Activated T-helper 17 cell treated with anti-CD3 and anti-CD28 coated beads, Interleukin-2, amount 50 U/mL, for 72 hours (primary cell): ENCODE results near the gene USP10. TPM values are rescaled to one million over a fixed set of nuclear protein-coding genes. Genes with fewer than 3 reads are reported as not detected.

ENCODE experiments used
- ATAC-seq: fragments of 150-1000 bp; cut with Tn5 transposase; replicated peaks from 2 replicates; pipeline ENCODE4 v1.10.0; 2021; ENCODE audit warnings: mild to moderate bottlenecking, moderate library complexity
- H3K27ac Mint-ChIP-seq: one replicate; pipeline ENCODE4 v1.8.0; 2022; ENCODE audit warnings: mixed read lengths
- H3K27me3 Mint-ChIP-seq: one replicate; pipeline ENCODE4 v1.8.0; 2022; ENCODE audit warnings: mixed read lengths
- H3K36me3 Mint-ChIP-seq: one replicate; pipeline ENCODE4 v1.8.0; 2022; ENCODE audit warnings: low read depth, mild to moderate bottlenecking, mixed read lengths
- H3K4me1 Mint-ChIP-seq: one replicate; pipeline ENCODE4 v1.8.0; 2022; ENCODE audit warnings: mixed read lengths
- H3K4me3 Mint-ChIP-seq: one replicate; pipeline ENCODE4 v1.8.0; 2022; ENCODE audit warnings: mild to moderate bottlenecking, mixed read lengths
- H3K9me3 Mint-ChIP-seq: one replicate; pipeline ENCODE4 v1.8.0; 2022; ENCODE audit warnings: mixed read lengths
- total RNA-seq, 2 donors: library from RNA; stranded (reverse); gene quantifications; one replicate each; pipeline ENCODE4 v1.2.3, GENCODE V29; 2022

USP10 gene
- total RNA-seq, 2 donors from 2014 or later = 93.4 to 127 TPM

DNA sequence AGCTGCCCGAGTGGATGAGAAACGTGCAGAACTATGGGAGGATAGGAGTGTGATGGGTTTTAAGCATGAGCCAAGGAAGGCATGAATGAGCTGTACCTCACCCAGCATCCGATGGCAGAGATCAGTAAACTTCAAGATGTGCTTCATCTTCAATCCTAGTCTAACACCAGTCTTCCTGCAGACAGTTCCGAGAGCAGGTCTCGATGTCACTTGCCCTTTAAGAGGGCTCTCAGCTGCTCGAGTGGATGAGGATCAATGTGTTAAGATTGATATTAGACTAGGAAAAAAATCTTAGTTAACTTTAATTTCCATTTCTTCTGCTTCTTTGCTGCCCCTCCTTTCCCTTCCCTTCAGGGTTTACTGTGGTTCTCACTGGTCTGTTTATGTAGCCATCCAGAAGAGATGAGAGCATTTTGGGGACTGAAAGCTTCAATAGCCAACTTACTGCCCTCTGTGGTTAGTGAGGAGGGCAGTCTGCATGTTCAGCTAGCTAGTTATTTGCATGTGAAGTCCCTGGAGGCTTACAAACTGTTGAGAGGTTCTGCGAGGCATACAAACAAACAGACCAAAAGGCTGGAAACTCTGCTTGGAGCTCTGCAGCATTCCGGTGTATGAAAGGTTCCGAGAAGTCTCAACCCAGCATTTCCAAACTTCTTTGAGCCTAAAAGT lies 36.2 kb upstream of the USP10 start:
- Mint-ChIP-seq H3K9me3 (no peaks in the 10 kb centered on the region), H3K27ac (no peak overlapping the region), H3K4me3 (no peak overlapping the region), H3K36me3 (peaks cover 88% of the 10 kb centered on the region), H3K4me1 (peaks cover 6% of the 10 kb centered on the region), H3K27me3 (no peaks in the 10 kb centered on the region)
- ATAC-seq = no peak

DNA sequence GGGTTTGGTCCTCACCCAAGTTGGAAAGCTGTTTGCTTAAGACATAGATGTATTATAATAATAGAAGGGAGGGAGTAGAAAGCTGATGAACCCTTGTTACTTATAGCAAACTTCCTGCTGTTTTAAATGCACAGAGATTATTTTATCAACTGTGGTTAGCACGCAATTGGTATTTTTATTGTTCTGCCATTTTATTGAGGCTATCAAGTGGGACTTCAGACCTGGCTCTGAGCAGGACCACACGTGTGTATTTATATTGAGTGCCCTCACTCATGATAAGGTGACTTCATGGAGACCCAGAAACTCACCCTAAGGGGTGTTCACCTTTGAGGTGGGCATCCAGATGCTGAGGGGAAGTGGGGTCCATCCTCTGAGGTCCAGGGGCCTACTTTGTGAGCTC lies 34.4 kb upstream of the USP10 start:
- no peaks in the 10 kb centered on the region for H3K9me3 Mint-ChIP-seq
- H3K27ac Mint-ChIP-seq = no peak overlapping the region
- ATAC-seq = no peak
- H3K4me3 Mint-ChIP-seq = no peak overlapping the region
- no peaks in the 10 kb centered on the region for H3K27me3 Mint-ChIP-seq
- peaks cover 6% of the 10 kb centered on the region for H3K4me1 Mint-ChIP-seq
- H3K36me3 Mint-ChIP-seq = peaks cover 73% of the 10 kb centered on the region

DNA sequence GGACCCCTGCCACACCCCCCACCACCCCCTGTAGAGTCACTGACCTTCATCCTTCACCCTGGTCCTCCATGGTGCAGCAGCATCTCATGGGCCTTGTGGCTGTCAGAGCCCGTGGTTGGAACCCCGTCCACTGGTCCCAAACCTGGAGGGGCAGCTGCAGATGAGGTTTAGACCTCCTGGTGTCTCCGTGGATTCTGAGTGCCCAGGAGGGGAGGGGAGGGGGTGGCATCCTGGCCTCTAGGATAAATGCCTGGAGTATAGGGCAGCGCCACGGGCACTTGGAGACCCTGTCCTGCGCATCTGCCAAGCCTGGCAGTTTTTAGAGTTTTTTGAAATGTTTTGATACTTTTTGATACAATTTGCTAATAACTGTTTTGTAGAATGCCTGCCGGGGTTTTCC lies 34.0 kb upstream of the USP10 start:
- Mint-ChIP-seq H3K27me3 (no peaks in the 10 kb centered on the region), H3K4me3 (no peak overlapping the region), H3K4me1 (peaks cover 6% of the 10 kb centered on the region)

DNA sequence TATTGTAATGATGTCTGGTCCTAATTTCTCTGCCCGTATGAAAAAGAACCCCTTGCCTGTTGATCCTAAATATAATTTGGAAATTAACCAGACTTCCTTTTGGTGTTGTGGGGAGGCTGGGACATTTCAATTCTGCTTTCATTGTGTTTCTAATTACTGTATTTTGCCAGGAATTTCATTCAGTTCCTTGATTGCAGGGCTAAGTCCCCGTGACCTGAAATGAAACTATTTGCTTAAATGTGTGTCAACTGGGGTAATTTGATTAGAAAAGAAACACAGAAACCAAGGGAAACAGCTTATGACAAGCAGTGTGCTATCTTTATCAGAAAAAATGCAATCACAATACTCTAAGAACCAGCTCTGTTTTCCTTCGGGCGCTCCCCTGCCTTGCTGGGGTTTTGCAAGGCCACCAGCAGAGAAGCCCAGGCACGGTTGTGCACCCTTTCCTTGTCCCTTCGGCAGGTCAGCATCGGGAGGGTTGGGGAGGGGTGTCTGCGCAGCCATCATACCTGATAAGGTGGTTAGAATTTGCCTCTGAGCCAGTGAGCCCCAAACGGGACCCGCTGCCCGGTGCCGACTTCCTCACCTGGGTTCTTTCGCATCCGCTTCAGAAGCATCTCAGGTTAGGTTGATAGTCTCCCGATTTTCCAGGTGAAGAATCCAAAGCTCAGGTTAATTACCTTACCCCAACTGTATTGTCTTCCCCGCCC lies 32.0 kb upstream of the USP10 start:
- peaks cover 11% of the 10 kb centered on the region for H3K4me1 Mint-ChIP-seq
- H3K27me3 Mint-ChIP-seq = no peaks in the 10 kb centered on the region
- H3K36me3 Mint-ChIP-seq = peaks cover 49% of the 10 kb centered on the region
- H3K9me3 Mint-ChIP-seq = no peaks in the 10 kb centered on the region
- no peak overlapping the region for H3K27ac Mint-ChIP-seq
- H3K4me3 Mint-ChIP-seq = no peak overlapping the region
- ATAC-seq = no peak

More for the DNA sequence above, 34.0 kb upstream of the USP10 start:
- no peak overlapping the region for H3K27ac Mint-ChIP-seq
- no peaks in the 10 kb centered on the region for H3K9me3 Mint-ChIP-seq
- H3K36me3 Mint-ChIP-seq = peaks cover 68% of the 10 kb centered on the region
- no peak for ATAC-seq

- peaks cover 26% of the 10 kb centered on the region for H3K36me3 Mint-ChIP-seq
- peaks cover 5% of the 10 kb centered on the region for H3K4me1 Mint-ChIP-seq
- H3K27ac Mint-ChIP-seq = no peak overlapping the region
- H3K4me3 Mint-ChIP-seq = no peak overlapping the region
- ATAC-seq = no peak
- no peaks in the 10 kb centered on the region for H3K27me3 Mint-ChIP-seq
- H3K9me3 Mint-ChIP-seq = no peaks in the 10 kb centered on the region
Measured at GRCh38 chr16:84670063-84670462, 29.7 kb upstream of the USP10 start.

GRCh38 chr16:84672276-84673202 lies 27.3 kb upstream of the USP10 start:
- H3K4me1 Mint-ChIP-seq = peaks cover 5% of the 10 kb centered on the region
- H3K4me3 Mint-ChIP-seq = no peak overlapping the region
- H3K9me3 Mint-ChIP-seq = no peaks in the 10 kb centered on the region
- H3K36me3 Mint-ChIP-seq = peaks cover 8% of the 10 kb centered on the region
- H3K27ac Mint-ChIP-seq = no peak overlapping the region
- no peaks in the 10 kb centered on the region for H3K27me3 Mint-ChIP-seq
- ATAC-seq = peak; percentile 93

DNA sequence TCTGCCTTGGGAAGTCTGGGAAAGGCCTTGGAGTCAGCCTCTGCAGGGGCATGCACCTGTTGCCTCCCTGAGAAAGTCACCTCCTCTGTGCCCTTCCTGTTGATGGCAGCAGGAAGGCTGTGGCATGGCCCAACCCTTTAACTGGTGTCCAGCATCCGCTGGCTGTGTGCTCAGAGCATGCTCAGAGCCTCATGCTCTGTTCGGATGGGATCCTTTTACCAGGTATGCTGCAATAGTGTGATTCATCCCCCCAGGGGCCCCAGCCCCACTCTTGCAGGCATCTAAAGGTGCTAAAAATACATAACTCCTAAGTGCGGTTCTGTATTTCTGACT lies 26.6 kb upstream of the USP10 start:
- no peak for ATAC-seq
- no peak overlapping the region for H3K4me3 Mint-ChIP-seq
- no peak overlapping the region for H3K27ac Mint-ChIP-seq
- no peaks in the 10 kb centered on the region for H3K9me3 Mint-ChIP-seq
- peaks cover 5% of the 10 kb centered on the region for H3K4me1 Mint-ChIP-seq
- H3K27me3 Mint-ChIP-seq = no peaks in the 10 kb centered on the region
- H3K36me3 Mint-ChIP-seq = peaks cover 6% of the 10 kb centered on the region

DNA sequence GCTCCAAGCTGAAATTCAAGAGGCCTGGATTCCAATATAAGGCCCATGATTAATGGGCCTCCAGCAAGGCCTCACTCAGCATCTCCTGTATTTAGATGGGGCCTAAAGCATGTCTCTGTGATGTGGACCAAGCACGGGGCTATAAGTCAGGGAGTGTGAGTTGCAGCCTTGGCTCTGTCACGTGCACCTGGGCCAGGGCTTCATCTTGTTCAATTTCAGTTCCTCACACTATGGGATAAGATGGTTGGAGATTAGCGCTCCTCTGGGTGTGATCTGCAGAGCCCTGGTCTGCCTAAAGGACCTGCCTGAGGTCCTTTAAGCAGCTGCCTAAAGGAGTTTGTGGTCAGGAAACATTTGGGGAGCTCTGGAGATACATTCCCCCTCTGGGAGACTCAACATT lies 26.2 kb upstream of the USP10 start:
- Mint-ChIP-seq H3K4me1 (peaks cover 5% of the 10 kb centered on the region), H3K4me3 (no peak overlapping the region), H3K27me3 (no peaks in the 10 kb centered on the region)

GRCh38 chr16:84675423-84675822 lies 24.4 kb upstream of the USP10 start:
- H3K27me3 Mint-ChIP-seq = no peaks in the 10 kb centered on the region
- peaks cover 5% of the 10 kb centered on the region for H3K4me1 Mint-ChIP-seq
- H3K27ac Mint-ChIP-seq = no peak overlapping the region
- H3K9me3 Mint-ChIP-seq = no peaks in the 10 kb centered on the region
- no peaks in the 10 kb centered on the region for H3K36me3 Mint-ChIP-seq
- no peak for ATAC-seq
- no peak overlapping the region for H3K4me3 Mint-ChIP-seq

More for the DNA sequence above, 26.2 kb upstream of the USP10 start:
- peaks cover 3% of the 10 kb centered on the region for H3K36me3 Mint-ChIP-seq
- ATAC-seq = no peak
- no peaks in the 10 kb centered on the region for H3K9me3 Mint-ChIP-seq
- no peak overlapping the region for H3K27ac Mint-ChIP-seq

GRCh38 chr16:84675884-84676283 lies 23.9 kb upstream of the USP10 start:
- ATAC-seq = no peak
- H3K9me3 Mint-ChIP-seq = no peaks in the 10 kb centered on the region
- H3K4me1 Mint-ChIP-seq = peaks cover 5% of the 10 kb centered on the region
- no peak overlapping the region for H3K27ac Mint-ChIP-seq
- H3K36me3 Mint-ChIP-seq = no peaks in the 10 kb centered on the region
- no peak overlapping the region for H3K4me3 Mint-ChIP-seq
- no peaks in the 10 kb centered on the region for H3K27me3 Mint-ChIP-seq

DNA sequence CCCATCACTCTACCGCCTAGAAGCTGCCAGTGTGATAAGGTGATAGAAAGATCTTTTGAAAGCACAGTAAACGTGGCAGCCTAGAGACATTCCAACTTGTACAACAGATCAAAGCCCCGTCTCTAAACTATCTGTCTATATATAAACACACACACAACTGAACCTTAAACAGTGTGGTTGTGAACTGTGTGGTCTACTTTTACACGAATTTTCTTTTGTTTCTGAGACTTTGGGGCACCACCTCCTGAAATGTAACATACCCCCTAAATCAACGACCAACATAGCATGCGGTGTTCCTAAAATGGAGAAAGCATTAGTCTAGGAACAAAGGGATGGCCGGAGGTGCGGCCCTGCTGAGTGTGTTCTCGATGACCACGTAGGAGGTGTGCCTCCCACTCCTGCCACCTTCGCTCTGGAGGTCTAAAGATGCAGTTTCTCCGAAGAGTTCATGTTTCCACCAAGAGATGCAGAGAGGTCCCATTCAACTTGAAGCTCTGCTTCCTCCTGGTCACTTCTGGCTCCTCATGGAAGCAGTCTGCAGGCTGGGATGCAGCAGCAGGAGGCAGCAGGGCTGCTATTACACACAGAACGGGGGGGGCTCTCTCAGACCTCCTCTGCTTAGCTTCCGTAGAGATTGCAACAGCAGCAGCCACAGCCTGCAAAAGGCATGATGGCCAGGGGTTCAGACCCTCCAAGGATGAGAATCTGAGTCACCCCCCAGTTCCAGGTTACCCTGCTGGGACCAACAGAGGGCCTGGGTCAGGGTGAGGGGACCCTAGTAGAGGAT lies 22.6 kb upstream of the USP10 start:
- H3K27ac Mint-ChIP-seq = no peak overlapping the region
- ATAC-seq = no peak
- H3K27me3 Mint-ChIP-seq = no peaks in the 10 kb centered on the region
- no peaks in the 10 kb centered on the region for H3K36me3 Mint-ChIP-seq
- H3K9me3 Mint-ChIP-seq = no peaks in the 10 kb centered on the region
- no peak overlapping the region for H3K4me3 Mint-ChIP-seq
- H3K4me1 Mint-ChIP-seq = peaks cover 2% of the 10 kb centered on the region

DNA sequence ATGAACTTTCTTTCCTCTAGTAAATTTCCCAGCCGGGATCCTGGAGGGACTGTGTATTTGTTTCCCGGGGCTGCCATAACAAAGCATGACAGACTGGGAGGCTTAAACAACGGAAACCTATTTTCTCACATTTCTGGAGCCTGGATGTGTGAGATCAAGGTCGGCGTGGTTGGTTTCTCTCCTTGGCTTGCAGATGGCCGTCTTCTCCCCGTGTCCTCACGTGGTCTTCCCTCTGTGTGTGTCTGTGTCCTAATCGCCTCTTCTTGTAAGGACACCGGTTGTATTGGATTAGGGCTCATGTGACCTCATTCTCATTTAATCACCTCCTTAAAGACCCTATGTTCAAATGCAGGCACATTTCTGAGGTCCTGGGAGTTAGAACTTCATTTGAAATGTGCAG lies 22.0 kb upstream of the USP10 start:
- no peak for ATAC-seq
- H3K9me3 Mint-ChIP-seq = no peaks in the 10 kb centered on the region
- no peak overlapping the region for H3K27ac Mint-ChIP-seq
- no peak overlapping the region for H3K4me3 Mint-ChIP-seq
- no peaks in the 10 kb centered on the region for H3K4me1 Mint-ChIP-seq
- no peaks in the 10 kb centered on the region for H3K36me3 Mint-ChIP-seq
- H3K27me3 Mint-ChIP-seq = no peaks in the 10 kb centered on the region

DNA sequence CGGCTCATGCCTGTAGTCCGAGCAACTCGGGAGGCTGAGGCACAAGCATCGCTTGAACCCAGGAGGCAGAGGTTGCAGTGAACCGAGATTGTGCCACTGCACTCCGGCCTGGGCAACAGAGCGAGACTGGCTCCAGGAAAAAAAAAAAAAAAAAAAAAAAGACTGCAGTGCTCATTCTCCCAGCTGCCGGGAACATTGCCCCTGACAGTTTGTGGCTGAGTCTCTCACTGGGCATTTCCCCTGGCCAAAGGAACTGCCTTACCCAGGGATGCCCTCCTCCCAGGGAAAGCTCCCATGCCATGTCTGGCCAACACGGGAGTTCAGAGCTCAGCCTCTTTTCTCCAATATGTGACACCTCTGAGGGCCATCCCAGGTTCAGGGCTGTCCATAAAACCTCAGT lies 21.3 kb upstream of the USP10 start:
- ATAC-seq = no peak
- Mint-ChIP-seq H3K4me3 (no peak overlapping the region), H3K4me1 (no peaks in the 10 kb centered on the region), H3K27me3 (no peaks in the 10 kb centered on the region), H3K36me3 (no peaks in the 10 kb centered on the region), H3K27ac (no peak overlapping the region), H3K9me3 (no peaks in the 10 kb centered on the region)

GRCh38 chr16:84680165-84680842 lies 19.5 kb upstream of the USP10 start:
- ATAC-seq = no peak
- Mint-ChIP-seq H3K27ac (no peak overlapping the region), H3K4me1 (no peaks in the 10 kb centered on the region), H3K36me3 (no peaks in the 10 kb centered on the region), H3K27me3 (no peaks in the 10 kb centered on the region), H3K9me3 (no peaks in the 10 kb centered on the region), H3K4me3 (no peak overlapping the region)
